MCF 10A (cell line): Measurements from ENCODE around the gene BNC2. TPM values are rescaled to one million over a fixed set of nuclear protein-coding genes. Genes with fewer than 3 reads are reported as not detected.

Experiments used
- BruUV-seq: library from RNA; stranded (reverse); fragments of 400-500 nt; replicated peaks from 2 replicates; lab custom pipeline; 2021; lab: Mats Ljungman, UMichigan
- CTCF ChIA-PET: fragments of 300-600 bp; sonication (Branson Sonifier 250); formaldehyde crosslinking; extraction: SDS; loops from one replicate; lab custom pipeline; 2021; ENCODE audit warnings: antibody characterized with exemption, inconsistent platforms; lab: Yijun Ruan, JAX
- POLR2A ChIA-PET: fragments of 300-600, 350-650 bp; sonication (Branson Sonifier 250); formaldehyde crosslinking; extraction: SDS; loops from one replicate; lab custom pipeline; 2020; ENCODE audit warnings: antibody characterized with exemption, inconsistent platforms; lab: Yijun Ruan, JAX
- DNase-seq: peaks from one replicate; pipeline ENCODE4 v3.0.0-alpha.2; 2018; ENCODE audit not compliant: unreplicated experiment
- H3K27ac Mint-ChIP-seq: one replicate; pipeline ENCODE4 v1.8.0; 2022; ENCODE audit warnings: mild to moderate bottlenecking, low read depth, mixed read lengths; ENCODE audit not compliant: unreplicated experiment
- H3K27me3 Mint-ChIP-seq: one replicate; pipeline ENCODE4 v1.8.0; 2022; ENCODE audit warnings: mixed read lengths; ENCODE audit not compliant: insufficient read depth, unreplicated experiment
- H3K36me3 Mint-ChIP-seq: one replicate; pipeline ENCODE4 v1.8.0; 2022; ENCODE audit warnings: mild to moderate bottlenecking, moderate library complexity, mixed read lengths; ENCODE audit not compliant: insufficient read depth, unreplicated experiment
- H3K4me1 Mint-ChIP-seq: one replicate; pipeline ENCODE4 v1.8.0; 2022; ENCODE audit warnings: mixed read lengths; ENCODE audit not compliant: insufficient read depth, unreplicated experiment
- H3K4me3 Mint-ChIP-seq: one replicate; pipeline ENCODE4 v1.8.0; 2022; ENCODE audit warnings: mild to moderate bottlenecking, moderate library complexity, mixed read lengths; ENCODE audit not compliant: unreplicated experiment
- H3K9me3 Mint-ChIP-seq: one replicate; pipeline ENCODE4 v1.8.0; 2022; ENCODE audit warnings: mixed read lengths; ENCODE audit not compliant: unreplicated experiment
- CTCF ChIP-seq: fragments of 200-600 bp; IDR thresholded peaks from one replicate; pipeline ENCODE4 v1.8.0; 2022; ENCODE audit warnings: antibody characterized with exemption, mild to moderate bottlenecking; ENCODE audit not compliant: unreplicated experiment
- intact Hi-C: fragments of 100-400 bp; cut with micrococcal nuclease; formaldehyde crosslinking; loops from 2 replicates; pipeline ENCODE4 v1.14.1; 2022
- total RNA-seq: library from RNA; stranded (reverse); gene quantifications from 2 replicates; pipeline ENCODE4 v1.2.3, GENCODE V29; 2022

Gene BNC2
- total RNA-seq, 1 experiment from 2014 or later = not detected

GRCh38 chr9:16553869-16554540, 316.5 kb downstream of the BNC2 start:
- Mint-ChIP-seq H3K27me3 (no peaks in the 10 kb centered on the region), H3K36me3 (no peaks in the 10 kb centered on the region), H3K27ac (no peak overlapping the region), H3K4me1 (no peaks in the 10 kb centered on the region), H3K4me3 (no peak overlapping the region), H3K9me3 (no peaks in the 10 kb centered on the region)
- no peak for DNase-seq
- ChIA-PET POLR2A (no interaction called here), CTCF (interaction anchor here (1.1 kb wide), 1 partner anchor 329 kb away, joined by 5 read pairs; no protein-coding TSS in a partner anchor)
- no TSS peak for BruUV-seq
- intact Hi-C loops = no loop called here
- TF ChIP-seq CTCF = no peak

GRCh38 chr9:16552252-16552651, 318.2 kb downstream of the BNC2 start:
- no peak for TF ChIP-seq CTCF
- Mint-ChIP-seq H3K4me3 (no peak overlapping the region), H3K4me1 (no peaks in the 10 kb centered on the region), H3K27ac (no peak overlapping the region), H3K9me3 (no peaks in the 10 kb centered on the region), H3K36me3 (no peaks in the 10 kb centered on the region), H3K27me3 (no peaks in the 10 kb centered on the region)
- POLR2A ChIA-PET = no interaction called here
- CTCF ChIA-PET = no interaction called here
- no TSS peak for BruUV-seq
- no peak for DNase-seq
- intact Hi-C loops = no loop called here

- no peak for DNase-seq
- CTCF ChIA-PET = no interaction called here
- POLR2A ChIA-PET = no interaction called here
Observed at GRCh38 chr9:16551692-16552091, 318.8 kb downstream of the BNC2 start.

GRCh38 chr9:16545639-16546038, 324.8 kb downstream of the BNC2 start:
- no peak for DNase-seq
- CTCF ChIA-PET = no interaction called here
- H3K27me3 Mint-ChIP-seq = no peaks in the 10 kb centered on the region
- BruUV-seq = no TSS peak
- POLR2A ChIA-PET = no interaction called here
- H3K36me3 Mint-ChIP-seq = no peaks in the 10 kb centered on the region
- H3K4me3 Mint-ChIP-seq = no peak overlapping the region
- H3K27ac Mint-ChIP-seq = no peak overlapping the region
- no peaks in the 10 kb centered on the region for H3K4me1 Mint-ChIP-seq
- H3K9me3 Mint-ChIP-seq = no peaks in the 10 kb centered on the region
- intact Hi-C loops = no loop called here
- TF ChIP-seq CTCF = no peak

More at GRCh38 chr9:16551692-16552091, 318.8 kb downstream of the BNC2 start:
- no peak for TF ChIP-seq CTCF
- Mint-ChIP-seq H3K4me1 (no peaks in the 10 kb centered on the region), H3K36me3 (no peaks in the 10 kb centered on the region), H3K27ac (no peak overlapping the region), H3K9me3 (no peaks in the 10 kb centered on the region), H3K27me3 (no peaks in the 10 kb centered on the region), H3K4me3 (no peak overlapping the region)
- BruUV-seq = no TSS peak
- intact Hi-C loops = no loop called here
